Measurements from ENCODE around the gene DIP2A.

DNA sequence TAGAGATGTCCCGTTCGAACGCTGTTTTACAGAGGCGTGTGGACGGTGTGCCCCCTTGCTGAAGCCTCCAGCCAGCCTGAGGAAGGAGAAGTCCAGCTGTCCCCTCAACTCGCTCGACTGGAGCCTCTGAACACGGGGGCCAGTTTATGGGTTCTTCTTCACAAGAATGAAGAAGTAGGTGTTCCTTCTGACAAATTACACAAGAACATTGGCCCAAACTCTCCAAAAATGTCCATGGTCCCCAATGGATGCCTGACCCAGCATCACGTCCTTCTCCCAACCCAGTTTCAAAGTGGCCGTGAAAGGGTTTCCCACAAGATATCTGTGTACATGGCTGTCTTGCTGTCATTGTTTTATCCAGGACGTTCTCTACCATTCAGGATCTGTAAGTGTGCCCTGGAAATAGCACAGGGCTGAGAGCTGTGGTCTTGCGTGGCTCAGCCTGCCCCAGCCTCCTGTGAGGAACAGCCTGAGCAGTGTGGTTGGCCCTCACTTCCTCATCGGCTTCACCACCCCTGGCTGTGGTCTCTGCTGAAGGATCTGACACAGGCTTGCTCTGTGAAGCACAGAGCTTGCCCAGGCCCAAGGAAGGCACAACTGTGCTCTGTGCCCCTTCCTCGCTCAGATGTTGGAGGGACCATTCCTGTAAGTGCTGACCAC, 147.2 kb downstream of the DIP2A start:
- TF ChIP-seq, protein P1, sequence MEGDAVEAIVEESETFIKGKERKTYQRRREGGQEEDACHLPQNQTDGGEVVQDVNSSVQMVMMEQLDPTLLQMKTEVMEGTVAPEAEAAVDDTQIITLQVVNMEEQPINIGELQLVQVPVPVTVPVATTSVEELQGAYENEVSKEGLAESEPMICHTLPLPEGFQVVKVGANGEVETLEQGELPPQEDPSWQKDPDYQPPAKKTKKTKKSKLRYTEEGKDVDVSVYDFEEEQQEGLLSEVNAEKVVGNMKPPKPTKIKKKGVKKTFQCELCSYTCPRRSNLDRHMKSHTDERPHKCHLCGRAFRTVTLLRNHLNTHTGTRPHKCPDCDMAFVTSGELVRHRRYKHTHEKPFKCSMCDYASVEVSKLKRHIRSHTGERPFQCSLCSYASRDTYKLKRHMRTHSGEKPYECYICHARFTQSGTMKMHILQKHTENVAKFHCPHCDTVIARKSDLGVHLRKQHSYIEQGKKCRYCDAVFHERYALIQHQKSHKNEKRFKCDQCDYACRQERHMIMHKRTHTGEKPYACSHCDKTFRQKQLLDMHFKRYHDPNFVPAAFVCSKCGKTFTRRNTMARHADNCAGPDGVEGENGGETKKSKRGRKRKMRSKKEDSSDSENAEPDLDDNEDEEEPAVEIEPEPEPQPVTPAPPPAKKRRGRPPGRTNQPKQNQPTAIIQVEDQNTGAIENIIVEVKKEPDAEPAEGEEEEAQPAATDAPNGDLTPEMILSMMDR (IDR thresholded peaks at IDR 0.05; ENCODE audit: borderline replicate concordance, extremely low read depth, low read length, poor library complexity, severe bottlenecking): no peak
- no peak for TF ChIP-seq EZH2 (IDR thresholded peaks at IDR 0.05; ENCODE audit: borderline replicate concordance, low read depth, low read length, severe bottlenecking)

Data from DND-41 (cell line).